HG03139 (cell line): Measurements from ENCODE around the gene PIBF1.
"Not testable (repeated sequence)": the region's sequence is repeated elsewhere in the genome, so short reads cannot be mapped to it uniquely, and the experiment has no call there.

ENCODE experiments used
- ATAC-seq: cut with Tn5 transposase; IDR thresholded peaks from one replicate; pipeline ENCODE4 v1.9.1; 2021; ENCODE audit not compliant: unreplicated experiment

PIBF1 gene

GRCh38 chr13:72820156-72820897, 38.4 kb downstream of the PIBF1 start:
- no peak for ATAC-seq

- ATAC-seq = no peak
Measured at GRCh38 chr13:72820898-72821279, 39.0 kb downstream of the PIBF1 start.

DNA sequence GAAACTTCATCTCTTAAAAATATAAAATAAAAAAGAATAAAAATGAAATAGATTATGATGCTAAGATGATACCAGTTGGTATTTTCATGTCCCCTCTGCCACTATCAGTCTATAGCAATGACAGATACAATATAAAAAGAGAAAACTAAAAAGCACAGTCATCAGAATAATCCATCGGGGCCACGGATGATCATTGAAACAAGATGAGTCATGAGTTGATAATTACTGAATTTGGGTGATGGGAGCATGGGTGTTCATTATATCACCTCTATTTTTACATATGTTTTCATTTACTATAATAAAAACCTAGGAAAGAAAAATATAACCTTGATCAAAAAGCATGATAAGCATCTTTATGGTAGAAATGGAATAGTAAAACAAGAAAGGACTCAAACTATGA, 41.1 kb downstream of the PIBF1 start:
- no peak for ATAC-seq

DNA sequence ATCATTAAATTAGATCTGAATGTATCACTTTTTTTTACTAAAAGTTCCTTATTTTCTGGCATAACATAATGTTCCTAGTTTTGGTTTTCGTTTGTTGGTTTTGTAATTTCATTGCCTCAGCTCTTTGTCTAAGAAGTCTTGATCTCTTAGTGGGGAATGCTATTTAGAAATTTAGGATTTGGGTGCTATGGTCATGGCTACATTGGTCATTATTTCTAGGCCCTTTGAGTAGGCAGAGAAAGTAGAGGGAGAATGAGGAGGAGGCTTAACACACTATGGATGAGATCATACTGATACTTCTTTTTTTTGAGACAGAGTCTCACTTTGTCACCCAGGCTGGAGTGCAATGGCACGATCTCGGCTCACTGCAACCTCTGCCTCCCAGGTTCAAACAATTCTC, 41.8 kb downstream of the PIBF1 start:
- ATAC-seq = no peak

DNA sequence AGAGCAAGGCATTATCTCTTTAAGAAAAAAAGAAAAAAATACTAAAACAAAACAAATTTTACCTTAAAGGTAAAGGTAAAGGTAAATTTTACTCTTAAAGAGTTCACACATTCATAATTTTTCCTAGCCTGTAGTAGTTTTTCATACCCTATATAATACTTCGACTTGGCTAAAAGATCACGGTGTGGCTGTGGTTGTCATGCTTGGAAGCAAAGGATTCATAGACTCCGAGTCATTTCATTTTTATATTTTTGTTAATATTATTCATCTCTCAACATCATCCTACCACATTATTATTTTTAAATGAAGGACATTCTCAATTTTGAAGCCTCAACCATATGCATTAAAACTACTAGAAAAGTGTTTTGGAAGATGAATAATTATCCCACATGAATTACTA, 52.7 kb downstream of the PIBF1 start:
- no peak for ATAC-seq

GRCh38 chr13:72839831-72840426, 58.0 kb downstream of the PIBF1 start:
- peak; percentile 92 for ATAC-seq

GRCh38 chr13:72842991-72843390, 61.1 kb downstream of the PIBF1 start:
- ATAC-seq = no peak

GRCh38 chr13:72845148-72845547, 63.2 kb downstream of the PIBF1 start:
- not testable (repeated sequence) for ATAC-seq

DNA sequence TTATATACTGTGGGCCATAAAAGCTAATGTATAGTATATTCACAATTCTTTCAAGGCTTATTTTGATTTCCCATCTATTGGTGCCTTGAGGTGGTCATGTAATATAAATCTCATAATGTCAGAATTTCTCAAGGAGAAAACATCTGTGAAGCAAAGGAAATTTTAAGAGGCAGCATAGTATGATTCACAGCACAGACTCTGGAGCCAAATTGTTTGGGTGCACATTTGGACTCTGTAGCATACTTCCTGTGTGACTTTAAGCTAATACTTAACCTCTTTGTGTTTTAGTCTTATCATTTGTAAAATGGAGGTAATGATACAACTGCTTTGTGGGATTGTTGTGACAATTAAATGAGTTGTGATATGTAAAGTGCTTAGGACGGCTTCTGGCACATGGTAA, 67.6 kb downstream of the PIBF1 start:
- ATAC-seq = no peak

DNA sequence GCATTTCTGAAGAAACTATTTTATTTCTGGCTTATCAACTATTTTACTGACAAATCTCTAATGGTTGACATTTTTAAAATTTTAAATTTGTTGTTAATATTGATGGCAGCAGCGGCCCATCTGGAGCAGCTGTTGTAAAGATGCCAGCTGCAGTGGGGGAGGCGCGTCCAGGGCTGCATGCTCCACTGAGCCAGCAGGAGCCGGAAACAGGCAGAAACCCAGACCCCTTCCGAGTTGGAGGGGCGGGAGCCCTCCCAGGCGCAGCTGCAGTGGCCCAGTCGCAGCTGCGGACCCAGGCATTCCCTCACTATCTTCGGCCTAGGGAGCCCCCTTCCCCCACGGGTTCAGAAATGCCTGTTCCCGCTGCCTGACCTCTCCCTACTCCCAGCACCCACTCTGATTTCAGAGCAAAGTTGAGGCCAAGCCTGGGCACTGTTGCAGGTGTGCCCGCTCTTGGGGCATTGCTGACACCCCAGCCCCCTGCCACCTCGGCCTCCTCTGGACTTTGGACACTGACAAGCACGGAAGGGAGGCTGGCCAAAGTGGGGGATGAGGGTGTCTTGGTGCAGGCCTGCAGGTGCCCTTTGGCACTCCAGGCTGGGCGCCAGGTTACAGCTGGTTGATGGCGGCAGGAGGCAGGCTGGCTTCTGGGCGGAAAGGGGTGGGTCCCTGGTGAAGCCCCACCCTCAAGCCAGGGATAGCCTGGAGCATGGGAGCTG, 69.2 kb downstream of the PIBF1 start:
- no peak for ATAC-seq

DNA sequence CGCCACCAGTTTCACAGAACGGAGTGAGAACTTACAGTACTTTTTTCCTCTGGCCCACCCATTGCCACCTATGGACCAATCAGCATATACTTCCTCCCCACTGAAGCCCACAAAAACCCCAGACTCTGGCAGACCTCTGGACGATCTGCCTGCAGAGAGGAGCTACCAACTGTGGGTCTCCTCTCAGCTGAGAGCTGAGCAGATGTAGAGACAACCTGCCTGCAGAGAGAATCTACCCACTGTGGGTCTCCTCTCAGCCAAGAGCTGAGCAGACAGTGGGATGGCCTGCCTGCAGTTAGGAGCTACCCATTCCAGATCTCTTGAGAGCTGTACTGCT, 69.7 kb downstream of the PIBF1 start:
- ATAC-seq = no peak

GRCh38 chr13:72852207-72852606, 70.3 kb downstream of the PIBF1 start:
- ATAC-seq = no peak

DNA sequence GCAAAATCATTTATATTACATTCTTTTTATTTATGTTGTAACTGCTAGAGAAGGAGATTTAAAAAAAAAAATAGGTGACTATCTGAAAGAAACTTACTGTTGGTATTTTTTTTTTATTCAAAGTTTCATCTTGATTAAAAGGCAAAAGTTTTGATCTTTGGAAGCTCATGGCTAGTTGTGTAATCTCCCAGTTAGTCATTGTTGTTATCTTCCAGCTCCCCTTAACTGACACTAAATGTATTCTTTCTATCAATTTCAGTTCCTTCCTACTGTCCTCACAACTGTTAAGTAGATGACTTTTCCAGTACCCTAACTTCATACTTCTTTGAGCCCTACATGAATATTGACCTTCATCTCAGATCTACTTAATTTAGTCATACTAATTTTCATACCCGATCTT, 71.1 kb downstream of the PIBF1 start:
- ATAC-seq = no peak

- ATAC-seq = peak; percentile 70
Measured at GRCh38 chr13:72864142-72865011, 82.4 kb downstream of the PIBF1 start.

DNA sequence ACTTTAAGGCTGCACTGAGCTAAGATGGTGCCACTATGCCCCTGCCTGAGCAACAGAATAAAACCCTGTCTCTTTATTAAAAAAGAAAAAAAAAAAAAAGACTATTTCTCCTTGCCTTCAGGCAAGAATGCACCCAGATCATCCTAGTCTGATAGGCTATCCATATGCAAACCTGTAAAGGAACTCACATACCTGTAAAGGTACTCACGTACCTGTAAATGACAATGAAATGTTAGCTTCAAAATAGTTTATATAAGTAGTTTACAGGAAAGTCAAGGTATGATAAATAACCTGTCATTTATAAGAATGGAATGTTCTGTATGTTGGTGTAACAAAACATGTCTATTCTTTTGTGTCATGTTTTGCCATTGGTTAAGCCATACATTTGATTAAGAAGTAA, 86.3 kb downstream of the PIBF1 start:
- no peak for ATAC-seq

- ATAC-seq = no peak
Measured at GRCh38 chr13:72875233-72875632, 93.3 kb downstream of the PIBF1 start.

DNA sequence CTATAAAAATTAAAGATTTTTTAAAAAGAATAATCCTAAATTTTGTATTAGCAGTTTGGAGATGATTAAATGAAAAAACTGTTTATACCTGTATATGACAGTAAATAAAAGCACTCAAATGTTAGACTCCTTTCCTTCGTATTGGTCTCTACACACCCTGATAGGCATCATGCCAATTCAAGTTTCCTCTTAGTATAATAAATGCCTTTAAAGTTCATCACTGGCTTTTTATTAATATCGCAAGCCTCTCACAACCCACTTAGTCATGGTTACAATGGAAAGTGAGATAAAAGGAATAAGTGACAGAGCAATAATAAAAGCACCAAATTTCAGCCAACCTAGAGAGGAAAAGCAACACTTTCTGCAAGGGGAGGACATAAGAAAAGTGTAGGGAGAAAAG, 102.2 kb downstream of the PIBF1 start:
- ATAC-seq = no peak

- no peak for ATAC-seq
Measured at GRCh38 chr13:72886272-72887067, 104.5 kb downstream of the PIBF1 start.

- ATAC-seq = no peak
Measured at GRCh38 chr13:72889495-72889894, 107.6 kb downstream of the PIBF1 start.

GRCh38 chr13:72890546-72890945, 108.6 kb downstream of the PIBF1 start:
- no peak for ATAC-seq

DNA sequence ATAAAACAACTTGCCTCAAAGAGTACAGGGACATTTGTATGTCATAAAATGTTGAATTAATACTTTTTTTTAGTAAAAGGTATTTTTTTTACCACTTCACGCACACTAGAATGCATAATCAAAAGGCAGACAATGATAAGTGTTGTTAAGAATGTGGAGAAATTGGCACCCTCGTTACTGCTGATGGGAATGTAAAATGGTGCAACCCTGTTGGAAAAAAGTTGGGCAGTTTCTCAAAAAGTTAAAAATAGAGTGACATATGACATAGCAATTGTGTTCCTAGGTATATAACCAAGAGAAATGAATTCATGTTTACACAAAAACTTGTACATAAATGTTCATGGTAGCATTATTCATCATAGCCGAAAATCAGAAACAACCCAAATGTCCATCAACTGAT, 109.5 kb downstream of the PIBF1 start:
- no peak for ATAC-seq
